Psoas muscle (tissue), 8 donors: ENCODE results near the gene TEX44. TPM values are rescaled to one million over a fixed set of nuclear protein-coding genes. Genes with fewer than 3 reads are reported as not detected.
"Not testable (repeated sequence)": the region's sequence is repeated elsewhere in the genome, so short reads cannot be mapped to it uniquely, and the experiment has no call there.

ENCODE experiments used
- ATAC-seq, 4 donors: fragments of 200-7000 bp; cut with Tn5 transposase; one replicate each; pipeline ENCODE4 v1.9.1; 2020; ENCODE audit warnings: moderate library complexity in 3 of 4, mild to moderate bottlenecking in 2 of 4
- DNase-seq, 2 donors: peaks; one replicate each; pipeline ENCODE4 v3.0.0-alpha.2; 2020
- H3K27ac ChIP-seq: fragments of 200-600 bp; one replicate; pipeline ENCODE4 v1.8.0; 2022
- H3K27me3 ChIP-seq, 3 donors: fragments of 200-600 bp in 1 of 3; one replicate each; pipeline versions ENCODE4 v1.6.1 to v1.8.0; 2013 to 2022; ENCODE audit warnings: low read length in 2 of 3, mild to moderate bottlenecking in 2 of 3, moderate library complexity in 1 of 3; ENCODE audit not compliant: insufficient read depth in 3 of 3
- H3K36me3 ChIP-seq, 2 donors: fragments of 200-600 bp in 1 of 2; one replicate each; pipeline versions ENCODE4 v1.6.1 to v1.8.0; 2013 to 2022; ENCODE audit warnings: low read depth in 1 of 2, mild to moderate bottlenecking in 1 of 2, moderate library complexity in 1 of 2; ENCODE audit not compliant: insufficient read depth in 1 of 2
- H3K4me1 ChIP-seq: fragments of 200-600 bp; one replicate; pipeline ENCODE4 v1.8.0; 2022
- H3K4me3 ChIP-seq: fragments of 200-600 bp; one replicate; pipeline ENCODE4 v1.8.0; 2022; ENCODE audit warnings: mild to moderate bottlenecking
- H3K9me3 ChIP-seq: fragments of 200-600 bp; one replicate; pipeline ENCODE4 v1.8.0; 2022
- CTCF ChIP-seq: fragments of 200-600 bp; IDR thresholded peaks from one replicate; pipeline ENCODE4 v1.8.0; 2022; ENCODE audit warnings: antibody characterized with exemption
- WGBS, 3 donors: extraction: QIAGEN DNeasy Blood & Tissue Kit; methylation state at CpG; one replicate each; pipeline versions ENCODE4 v1.1.6 to v1.1.7; 2013; 5-methylcytosine and 5-hydroxymethylcytosine counted together
- intact Hi-C, 2 donors: fragments of 100-400 bp; cut with DNase I; formaldehyde crosslinking; loops; one replicate each; pipeline versions ENCODE4 v1.11.0 to v1.14.2; 2022
- polyA plus RNA-seq, 3 donors: library from polyadenylated mRNA; stranded (reverse); fragments of 200-250 nt; gene quantifications; one replicate each; pipeline ENCODE4 v1.2.3, GENCODE V29; 2013
- total RNA-seq, 4 donors: library from RNA; stranded (reverse); fragmentation: NEBNext Ultra II Directional in 2 of 4; extraction: Animal tissue kit (Norgen Biotek cat#: 25700) in 2 of 4; gene quantifications; one replicate each; pipeline versions ENCODE4 v1.2.1 to v1.2.4, GENCODE V29; 2021 to 2023
- donor health status: healthy with polysubstance abuse.
- donor health status: DM: no; HTN: no; CAD: no; lungs with moderate emphysema.
- donor health status: Bipolar disorder and iron deficiency.
- donor health status: healthy.
- donor health status: DM: yes; HTN: yes; CAD: no.
- donor health status: DM: no; HTN: no; CAD: no.
- donor health status: DM: no; HTN: no; CAD: no.
- donor health status: DM: yes; HTN: yes; CAD: no.

Gene TEX44
- total and polyA plus RNA-seq, 7 donors: not detected

GRCh38 chr2:231568785-231569435, 23.8 kb upstream of the TEX44 start:
- WGBS, 3 donors: 82 to 94% (median 82%) methylated on average over 7 of the region's 7 CpGs
- Histone ChIP-seq H3K27me3 (no peaks in the 10 kb centered on the region), H3K27ac (no peak overlapping the region), H3K4me1 (no peaks in the 10 kb centered on the region), H3K4me3 (no peak overlapping the region), H3K36me3 (no peaks in the 10 kb centered on the region), H3K9me3 (no peaks in the 10 kb centered on the region)
- no peak for TF ChIP-seq CTCF
- intact Hi-C loops: no loop called here
- DNase-seq: no peak
- ATAC-seq: peak in 1 of 4 donors; percentile 33

GRCh38 chr2:231570915-231571314, 21.7 kb upstream of the TEX44 start:
- ATAC-seq, DNase-seq, H3K36me3 ChIP-seq, H3K4me1 ChIP-seq, intact Hi-C loops, H3K27ac ChIP-seq, H3K9me3 ChIP-seq, H3K27me3 ChIP-seq, H3K4me3 ChIP-seq: not testable (repeated sequence)
- WGBS, 3 donors: 87 to 94% (median 92%) methylated on average over 5 of the region's 5 CpGs

- intact Hi-C loops: no loop called here
- TF ChIP-seq CTCF: no peak
- Histone ChIP-seq H3K36me3 (no peaks in the 10 kb centered on the region), H3K27me3 (no peaks in the 10 kb centered on the region), H3K4me3 (no peak overlapping the region), H3K4me1 (no peaks in the 10 kb centered on the region), H3K27ac (no peak overlapping the region), H3K9me3 (no peaks in the 10 kb centered on the region)
- WGBS, 3 donors: 77 to 89% (median 83%) methylated on average over 4 of the region's 4 CpGs
- DNase-seq (no peak), ATAC-seq (no peak)
These were observed 20.9 kb upstream of the TEX44 start for GRCh38 chr2:231571661-231572191.

- no peak overlapping the region for H3K4me3 ChIP-seq
- WGBS, 3 donors: 45 to 75% (median 64%) methylated on average over 4 of the region's 4 CpGs
- no peaks in the 10 kb centered on the region for H3K9me3 ChIP-seq
- no peaks in the 10 kb centered on the region for H3K36me3 ChIP-seq
- ATAC-seq (no peak), DNase-seq (no peak)
- no peaks in the 10 kb centered on the region for H3K4me1 ChIP-seq
- intact Hi-C loops: no loop called here
- H3K27ac ChIP-seq: no peak overlapping the region
- no peak for TF ChIP-seq CTCF
- no peaks in the 10 kb centered on the region for H3K27me3 ChIP-seq
These were observed 19.6 kb upstream of the TEX44 start for GRCh38 chr2:231573096-231573495.

- ATAC-seq (no peak), DNase-seq (no peak)
- H3K36me3 ChIP-seq: no peaks in the 10 kb centered on the region
- no peaks in the 10 kb centered on the region for H3K4me1 ChIP-seq
- no peak for TF ChIP-seq CTCF
- WGBS, 3 donors: 71 to 80% (median 79%) methylated on average over 15 of the region's 15 CpGs
- H3K27me3 ChIP-seq: no peaks in the 10 kb centered on the region
- H3K4me3 ChIP-seq: no peak overlapping the region
- intact Hi-C loops: no loop called here
- no peak overlapping the region for H3K27ac ChIP-seq
- H3K9me3 ChIP-seq: no peaks in the 10 kb centered on the region
These were observed 18.8 kb upstream of the TEX44 start for GRCh38 chr2:231573698-231574421.
